CD4-positive, alpha-beta T cell treated with Interleukin-6 at 100 ng/mL for 8 hours (primary cell): Measurements from ENCODE around the gene SCN4A.
"Not testable (repeated sequence)": the region's sequence is repeated elsewhere in the genome, so short reads cannot be mapped to it uniquely, and the experiment has no call there.

Experiments
- DNase-seq: peaks from one replicate; pipeline ENCODE4 v3.0.0-alpha.2; 2020; ENCODE audit warnings: mixed read lengths, low spot score

SCN4A gene

GRCh38 chr17:63984651-63985386, 12.1 kb upstream of the SCN4A start:
- peak; percentile 80 for DNase-seq

DNA sequence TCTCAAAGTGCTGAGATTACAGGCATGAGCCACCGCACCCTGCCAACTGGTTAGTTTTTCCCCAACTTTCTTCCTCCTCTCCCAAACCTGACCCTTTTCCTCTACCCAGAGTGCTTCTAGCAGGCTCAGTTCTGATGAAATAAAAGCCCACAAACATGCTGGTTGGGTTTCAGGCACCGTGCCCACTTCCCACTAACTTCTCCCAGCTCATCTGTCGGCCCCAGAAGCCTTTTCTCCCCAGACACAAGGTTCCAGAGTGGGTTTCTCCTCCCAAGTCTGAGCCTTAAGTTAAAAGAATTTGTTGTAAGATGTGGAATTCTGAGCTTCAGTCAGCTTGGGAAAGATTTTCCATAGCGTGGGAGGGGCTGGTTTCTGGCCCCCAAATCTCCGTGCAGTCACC, 11.5 kb upstream of the SCN4A start:
- no peak for DNase-seq

GRCh38 chr17:63983320-63983719, 10.6 kb upstream of the SCN4A start:
- DNase-seq = no peak

DNA sequence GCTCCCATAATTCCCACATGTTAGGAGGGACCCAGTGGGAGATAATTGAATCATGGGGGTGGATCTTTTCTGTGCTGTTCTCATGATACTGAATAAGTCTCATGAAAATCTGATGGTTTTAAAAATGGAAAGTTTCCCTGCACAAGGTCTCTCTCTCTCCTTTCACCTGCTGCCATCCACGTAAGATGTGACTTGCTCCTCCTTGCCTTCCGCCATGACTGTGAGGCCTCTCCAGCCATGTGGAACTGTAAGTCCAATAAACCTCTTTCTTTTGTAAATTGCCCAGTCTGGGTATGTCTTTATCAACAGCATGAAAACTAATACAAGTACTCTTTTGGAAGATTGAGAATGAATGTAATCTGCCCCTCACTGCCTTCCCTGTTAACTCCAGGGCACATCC, 9.9 kb upstream of the SCN4A start:
- not testable (repeated sequence) for DNase-seq

GRCh38 chr17:63978272-63979200, 5.8 kb upstream of the SCN4A start:
- DNase-seq = no peak

- no peak for DNase-seq
These were observed 4.0 kb upstream of the SCN4A start for GRCh38 chr17:63976702-63977101.

GRCh38 chr17:63975541-63976092, 2.9 kb upstream of the SCN4A start:
- DNase-seq = no peak

GRCh38 chr17:63974594-63975192, 2.0 kb upstream of the SCN4A start:
- no peak for DNase-seq

DNA sequence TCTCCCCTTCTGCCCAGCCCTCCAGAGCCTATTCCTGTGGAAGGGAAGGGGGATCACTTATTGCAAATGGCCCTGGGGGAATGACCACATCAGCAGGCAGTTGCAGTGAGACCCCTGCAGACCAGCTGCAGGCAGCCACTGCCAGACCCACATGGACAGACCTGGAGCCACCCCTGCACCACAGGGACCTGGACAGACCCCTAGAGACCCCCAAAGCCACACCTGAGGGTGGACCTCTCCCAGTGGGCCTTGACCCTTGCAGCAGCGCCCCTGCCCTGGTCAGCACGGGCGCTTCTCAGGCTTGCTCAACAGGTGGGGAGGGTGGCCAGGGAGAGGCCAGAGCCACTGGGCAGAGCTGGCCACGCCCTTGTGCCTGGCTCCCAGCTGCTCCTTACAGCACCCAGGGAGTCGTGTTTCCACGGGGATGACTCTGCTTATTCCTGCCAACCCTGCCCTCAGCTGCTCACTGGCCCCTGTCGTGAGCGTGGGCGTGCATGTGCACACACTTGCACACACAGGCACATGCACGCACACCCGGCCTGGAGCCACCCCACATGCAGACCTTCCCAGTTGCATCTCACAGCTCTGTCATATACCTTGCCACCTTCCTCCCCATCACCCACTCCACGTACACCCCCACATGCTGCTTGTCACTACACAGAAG, 1.3 kb upstream of the SCN4A start:
- no peak for DNase-seq

DNA sequence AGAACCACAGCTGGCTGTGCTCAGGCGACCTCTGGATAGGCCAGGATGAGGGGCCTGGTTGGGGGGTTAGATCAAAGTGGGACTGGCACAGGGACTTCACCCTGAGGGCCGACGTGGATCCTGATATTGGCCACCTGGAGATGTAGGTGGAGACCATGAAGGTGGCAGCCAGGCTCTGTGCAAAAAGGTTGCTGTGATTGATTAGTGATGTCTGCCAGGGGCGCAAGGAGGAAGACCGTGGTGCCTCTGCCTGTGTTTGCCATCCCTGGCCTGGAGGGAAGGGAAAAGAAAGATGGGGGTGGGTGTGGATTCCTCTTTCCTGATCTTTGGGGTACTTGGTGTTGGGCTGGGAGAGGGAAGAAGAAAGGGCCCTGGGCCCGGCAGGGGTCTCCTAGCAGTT, 529 bp upstream of the SCN4A start:
- no peak for DNase-seq

- DNase-seq = no peak
These were observed 3.4 kb downstream of the SCN4A start for GRCh38 chr17:63969278-63969677.

DNA sequence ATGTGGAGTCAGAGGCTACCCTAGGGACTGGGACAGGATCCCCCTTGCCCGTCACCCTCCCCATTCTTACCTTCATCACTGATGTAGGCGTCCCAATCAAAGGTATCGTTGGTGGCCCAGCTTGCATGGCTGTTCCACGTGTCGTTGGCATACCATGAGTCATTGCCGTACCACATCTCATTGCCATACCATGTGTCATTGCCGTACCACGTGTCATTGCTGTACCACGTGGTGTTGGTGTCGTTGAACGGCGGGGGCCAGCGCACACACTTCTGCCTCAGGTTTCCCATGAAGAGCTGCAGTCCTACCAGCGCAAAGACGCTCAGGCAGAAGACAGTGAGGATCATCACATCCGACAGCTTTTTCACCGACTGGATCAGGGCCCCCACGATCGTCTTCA, 4.8 kb downstream of the SCN4A start:
- DNase-seq = no peak

GRCh38 chr17:63966646-63967264, 6.0 kb downstream of the SCN4A start:
- peak; percentile 21 for DNase-seq

DNA sequence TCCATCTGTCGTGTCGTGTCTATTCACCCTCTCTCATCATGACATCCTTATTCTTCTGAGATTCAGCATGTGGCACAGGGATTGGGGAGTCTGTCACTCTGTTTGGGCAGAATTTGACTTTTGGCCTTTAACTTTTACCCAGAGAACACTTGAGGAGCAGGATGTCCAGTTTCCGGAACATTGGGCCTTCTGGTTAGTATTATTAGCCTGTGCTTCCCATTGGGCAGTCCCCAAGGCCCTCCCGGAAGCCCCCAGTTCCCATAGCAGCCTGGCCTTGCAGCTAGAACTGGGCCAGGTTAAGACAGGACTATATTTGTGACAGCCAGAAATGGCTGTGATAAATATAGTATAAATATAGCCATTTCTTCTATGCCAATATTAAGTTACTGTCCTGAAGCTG, 9.6 kb downstream of the SCN4A start:
- DNase-seq = no peak

- DNase-seq = no peak
These were observed 10.4 kb downstream of the SCN4A start for GRCh38 chr17:63962298-63962744.

GRCh38 chr17:63961355-63962212, 11.1 kb downstream of the SCN4A start:
- DNase-seq = peak; percentile 14

GRCh38 chr17:63960430-63960829, 12.3 kb downstream of the SCN4A start:
- no peak for DNase-seq

DNA sequence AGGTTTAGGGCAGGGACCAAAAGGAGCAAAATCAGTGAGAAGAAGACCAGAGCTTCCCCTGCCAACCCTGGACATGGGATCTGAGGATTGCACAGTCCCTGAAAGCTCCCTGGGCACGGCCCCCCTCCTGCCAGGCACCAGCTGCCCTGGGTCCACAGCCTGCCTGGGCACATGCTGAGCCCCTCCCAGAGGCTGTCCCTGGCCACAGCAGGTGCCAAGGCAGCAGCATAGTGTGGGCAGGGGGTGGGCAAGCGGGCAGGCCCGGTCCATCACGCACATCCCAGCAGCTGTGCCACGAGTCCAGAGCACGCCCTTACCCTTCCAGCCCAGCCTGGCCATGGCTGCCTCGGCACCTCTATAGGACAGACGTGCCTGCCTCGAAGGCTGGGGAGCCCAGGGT, 12.7 kb downstream of the SCN4A start:
- DNase-seq = no peak

DNA sequence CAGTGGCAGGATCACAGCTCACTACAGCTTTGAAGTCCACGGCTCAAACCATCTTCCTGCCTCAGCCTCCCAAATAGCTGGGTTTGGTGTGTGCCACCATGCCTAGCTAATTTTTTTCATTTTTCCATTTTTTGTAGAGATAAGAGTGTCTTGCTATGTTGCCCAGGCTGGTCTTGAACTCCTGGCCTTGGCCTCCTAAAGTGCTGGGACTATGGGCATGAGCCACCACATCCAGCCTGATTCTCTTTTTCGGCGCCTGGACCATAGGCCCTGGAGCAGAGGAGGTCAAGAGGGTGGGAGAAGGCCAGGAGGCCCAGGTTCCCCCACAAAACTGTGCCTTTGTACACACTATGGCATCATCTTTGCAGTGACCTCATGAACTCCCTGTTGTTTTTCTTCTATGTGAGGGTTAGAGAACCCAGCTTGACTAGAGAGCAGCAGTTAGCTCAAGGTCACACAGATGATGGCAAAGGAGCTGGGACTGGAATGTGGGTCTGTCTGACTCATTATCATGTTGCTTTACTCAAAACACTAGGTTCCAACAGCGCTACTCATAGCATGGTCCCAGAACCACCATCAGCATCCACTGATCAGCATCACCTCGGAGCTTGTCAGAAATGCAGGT, 16.3 kb downstream of the SCN4A start:
- no peak for DNase-seq

- no peak for DNase-seq
These were observed 16.9 kb downstream of the SCN4A start for GRCh38 chr17:63955791-63956190.
